ENCODE measurements around the gene KRTAP5-10. TPM values are rescaled to one million over a fixed set of nuclear protein-coding genes. Genes with fewer than 3 reads are reported as not detected.
"Not testable (repeated sequence)": the region's sequence is repeated elsewhere in the genome, so short reads cannot be mapped to it uniquely, and the experiment has no call there.

KRTAP5-10 gene
- total and polyA plus RNA-seq, 5 donors from 2014 or later, result not detected

DNA sequence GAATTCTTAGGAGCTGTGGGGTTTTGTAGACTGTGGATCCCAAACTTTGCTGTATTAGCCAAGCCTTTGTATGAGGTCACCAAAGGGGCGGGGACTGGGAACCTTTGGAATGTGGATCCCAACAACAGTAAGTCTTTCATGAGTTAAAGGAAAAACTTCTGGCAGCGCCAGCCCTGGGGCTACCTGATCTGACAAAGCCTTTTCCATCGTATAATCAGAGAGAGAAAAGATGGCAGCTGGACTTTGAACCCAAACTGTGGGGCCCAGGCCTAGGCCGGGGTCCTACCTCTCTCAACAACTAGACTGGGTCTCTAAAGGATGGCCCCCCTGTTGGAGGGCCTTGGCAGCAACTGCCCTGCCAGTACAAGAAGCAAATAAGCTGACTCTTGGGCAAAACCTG, 23.0 kb downstream of the KRTAP5-10 start:
- not testable (repeated sequence) for H3K9me3 Mint-ChIP-seq; H3K4me1 ChIP-seq (ENCODE audit: control insufficient read depth, insufficient read depth, low read length, poor library complexity, severe bottlenecking); H3K4me1 Mint-ChIP-seq; H3K36me3 ChIP-seq (ENCODE audit: control insufficient read depth, insufficient read depth, low read length); H3K36me3 Mint-ChIP-seq; H3K9me3 ChIP-seq (ENCODE audit: control insufficient read depth in 2 of 2, low read length in 2 of 2); H3K27ac ChIP-seq (ENCODE audit: insufficient read depth, low read length, poor library complexity, severe bottlenecking); ATAC-seq (ENCODE audit: low read depth in 2 of 2); H3K27me3 Mint-ChIP-seq; H3K4me3 ChIP-seq (ENCODE audit: low read depth, low read length); H3K4me3 Mint-ChIP-seq; DNase-seq; H3K27ac Mint-ChIP-seq; H3K27me3 ChIP-seq (ENCODE audit: control insufficient read depth, insufficient read depth, low read length)

GRCh38 chr11:71588822-71589545, 23.6 kb downstream of the KRTAP5-10 start:
- not testable (repeated sequence) for H3K27ac ChIP-seq (ENCODE audit: insufficient read depth, low read length, poor library complexity, severe bottlenecking); H3K4me1 Mint-ChIP-seq; H3K27ac Mint-ChIP-seq; H3K4me1 ChIP-seq (ENCODE audit: control insufficient read depth, insufficient read depth, low read length, poor library complexity, severe bottlenecking); H3K36me3 ChIP-seq (ENCODE audit: control insufficient read depth, insufficient read depth, low read length); H3K36me3 Mint-ChIP-seq; H3K27me3 Mint-ChIP-seq; H3K27me3 ChIP-seq (ENCODE audit: control insufficient read depth, insufficient read depth, low read length); H3K9me3 ChIP-seq (ENCODE audit: control insufficient read depth in 2 of 2, low read length in 2 of 2); H3K9me3 Mint-ChIP-seq; ATAC-seq (ENCODE audit: low read depth in 2 of 2); H3K4me3 Mint-ChIP-seq; H3K4me3 ChIP-seq (ENCODE audit: low read depth, low read length)
- DNase-seq, result peak in 1 of 3 donors; percentile 34

DNA sequence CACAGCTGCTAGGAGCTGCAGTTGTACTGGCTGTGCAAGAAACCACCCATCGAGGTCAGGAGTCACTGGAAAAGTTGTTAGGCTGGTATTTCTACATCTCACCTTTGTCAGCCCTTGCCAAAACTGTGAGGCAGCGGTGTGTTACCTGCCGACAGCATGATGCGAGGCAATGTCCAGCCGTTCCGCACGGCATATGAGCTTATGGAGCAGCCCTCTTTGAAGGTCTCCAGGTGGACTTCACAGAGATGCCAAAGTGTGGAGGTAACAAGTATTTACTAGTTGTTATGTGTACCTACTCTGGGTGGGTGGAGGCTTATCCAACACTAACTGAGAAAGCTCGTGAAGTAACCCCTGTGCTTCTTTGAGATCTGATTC, 24.2 kb downstream of the KRTAP5-10 start:
- H3K27ac Mint-ChIP-seq; H3K27me3 Mint-ChIP-seq; H3K36me3 Mint-ChIP-seq; H3K9me3 ChIP-seq (ENCODE audit: control insufficient read depth in 2 of 2, low read length in 2 of 2); H3K27me3 ChIP-seq (ENCODE audit: control insufficient read depth, insufficient read depth, low read length); H3K9me3 Mint-ChIP-seq; H3K4me3 ChIP-seq (ENCODE audit: low read depth, low read length); H3K4me1 Mint-ChIP-seq; DNase-seq; H3K27ac ChIP-seq (ENCODE audit: insufficient read depth, low read length, poor library complexity, severe bottlenecking); H3K4me1 ChIP-seq (ENCODE audit: control insufficient read depth, insufficient read depth, low read length, poor library complexity, severe bottlenecking); H3K4me3 Mint-ChIP-seq; H3K36me3 ChIP-seq (ENCODE audit: control insufficient read depth, insufficient read depth, low read length); ATAC-seq (ENCODE audit: low read depth in 2 of 2): not testable (repeated sequence)

GRCh38 chr11:71603221-71603620, 37.9 kb downstream of the KRTAP5-10 start:
- H3K27me3 ChIP-seq (ENCODE audit: control insufficient read depth, insufficient read depth, low read length); H3K4me3 ChIP-seq (ENCODE audit: low read depth, low read length); DNase-seq; H3K9me3 Mint-ChIP-seq; H3K36me3 ChIP-seq (ENCODE audit: control insufficient read depth, insufficient read depth, low read length); H3K27ac Mint-ChIP-seq; ATAC-seq (ENCODE audit: low read depth in 2 of 2); H3K4me1 ChIP-seq (ENCODE audit: control insufficient read depth, insufficient read depth, low read length, poor library complexity, severe bottlenecking); H3K36me3 Mint-ChIP-seq; H3K4me3 Mint-ChIP-seq; H3K4me1 Mint-ChIP-seq; H3K27ac ChIP-seq (ENCODE audit: insufficient read depth, low read length, poor library complexity, severe bottlenecking); H3K9me3 ChIP-seq (ENCODE audit: control insufficient read depth in 2 of 2, low read length in 2 of 2): not testable (repeated sequence)
- H3K27me3 Mint-ChIP-seq, result peaks cover 34% of the 10 kb centered on the region

GRCh38 chr11:71604798-71605488, 39.6 kb downstream of the KRTAP5-10 start:
- H3K27me3 Mint-ChIP-seq, result peaks cover 43% of the 10 kb centered on the region

DNA sequence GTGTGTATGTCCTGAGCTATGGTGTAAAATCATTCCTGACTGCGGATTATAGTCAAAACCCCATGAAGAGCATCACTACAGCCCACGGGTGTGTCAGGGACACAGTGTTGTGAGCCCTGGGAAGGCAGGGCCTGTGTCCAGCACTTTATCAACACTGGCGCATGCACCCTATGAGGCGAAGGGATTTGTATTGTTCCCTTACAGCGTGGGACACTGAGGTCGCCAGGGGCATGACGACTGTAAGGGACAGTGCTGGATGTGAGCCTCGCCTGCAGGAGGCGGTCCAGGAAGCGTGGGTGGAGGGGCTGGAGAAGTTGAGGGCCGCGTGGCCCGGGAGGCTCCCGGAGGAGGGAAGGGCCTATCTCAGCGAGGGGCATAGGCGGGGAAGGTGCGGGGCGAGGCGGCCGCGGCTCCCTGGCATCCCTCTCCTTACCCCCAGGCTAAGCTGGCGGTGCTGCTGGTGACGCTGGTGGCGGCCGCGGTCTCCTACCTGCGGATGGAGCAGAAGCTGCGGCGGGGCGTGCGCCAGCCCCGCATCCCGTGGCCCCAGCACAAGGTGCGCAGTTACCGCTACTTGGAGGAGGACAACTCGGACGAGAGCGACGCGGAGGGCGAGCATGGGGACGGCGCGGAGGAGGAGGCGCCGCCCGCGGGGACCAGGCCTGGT, 41.6 kb downstream of the KRTAP5-10 start:
- peaks cover 38% of the 10 kb centered on the region for H3K27me3 Mint-ChIP-seq
- not testable (repeated sequence) for H3K36me3 Mint-ChIP-seq; DNase-seq; H3K9me3 ChIP-seq (ENCODE audit: control insufficient read depth in 2 of 2, low read length in 2 of 2); H3K36me3 ChIP-seq (ENCODE audit: control insufficient read depth, insufficient read depth, low read length); H3K4me3 ChIP-seq (ENCODE audit: low read depth, low read length); H3K27ac Mint-ChIP-seq; H3K27ac ChIP-seq (ENCODE audit: insufficient read depth, low read length, poor library complexity, severe bottlenecking); H3K4me1 Mint-ChIP-seq; H3K27me3 ChIP-seq (ENCODE audit: control insufficient read depth, insufficient read depth, low read length); H3K4me1 ChIP-seq (ENCODE audit: control insufficient read depth, insufficient read depth, low read length, poor library complexity, severe bottlenecking); ATAC-seq (ENCODE audit: low read depth in 2 of 2); H3K9me3 Mint-ChIP-seq
- H3K4me3 Mint-ChIP-seq, result peak overlapping the region in 2 of 4 donors; percentile 26 to 60

More at GRCh38 chr11:71604798-71605488, 39.6 kb downstream of the KRTAP5-10 start:
- H3K27ac ChIP-seq (ENCODE audit: insufficient read depth, low read length, poor library complexity, severe bottlenecking); DNase-seq; H3K36me3 ChIP-seq (ENCODE audit: control insufficient read depth, insufficient read depth, low read length); H3K4me3 ChIP-seq (ENCODE audit: low read depth, low read length); ATAC-seq (ENCODE audit: low read depth in 2 of 2); H3K27ac Mint-ChIP-seq; H3K9me3 Mint-ChIP-seq; H3K4me1 Mint-ChIP-seq; H3K27me3 ChIP-seq (ENCODE audit: control insufficient read depth, insufficient read depth, low read length); H3K4me3 Mint-ChIP-seq; H3K9me3 ChIP-seq (ENCODE audit: control insufficient read depth in 2 of 2, low read length in 2 of 2); H3K4me1 ChIP-seq (ENCODE audit: control insufficient read depth, insufficient read depth, low read length, poor library complexity, severe bottlenecking); H3K36me3 Mint-ChIP-seq: not testable (repeated sequence)

- not testable (repeated sequence) for H3K27ac ChIP-seq (ENCODE audit: insufficient read depth, low read length, poor library complexity, severe bottlenecking); H3K36me3 ChIP-seq (ENCODE audit: control insufficient read depth, insufficient read depth, low read length); H3K4me3 ChIP-seq (ENCODE audit: low read depth, low read length); ATAC-seq (ENCODE audit: low read depth in 2 of 2); H3K4me1 Mint-ChIP-seq; H3K36me3 Mint-ChIP-seq; H3K9me3 Mint-ChIP-seq; H3K4me1 ChIP-seq (ENCODE audit: control insufficient read depth, insufficient read depth, low read length, poor library complexity, severe bottlenecking); H3K9me3 ChIP-seq (ENCODE audit: control insufficient read depth in 2 of 2, low read length in 2 of 2); DNase-seq; H3K27me3 ChIP-seq (ENCODE audit: control insufficient read depth, insufficient read depth, low read length); H3K27ac Mint-ChIP-seq
- H3K4me3 Mint-ChIP-seq, result peak overlapping the region in 1 of 4 donors; percentile 61
- H3K27me3 Mint-ChIP-seq, result peaks cover 38% of the 10 kb centered on the region
Measured at GRCh38 chr11:71607520-71608216, 42.3 kb downstream of the KRTAP5-10 start.
